Astrocyte (in vitro differentiated cells and primary cell): ENCODE results near the gene AGPAT3.

Experiments
- CTCF ChIP-seq: IDR thresholded peaks from 2 replicates; pipeline ENCODE4 v1.5.1; 2011; ENCODE audit warnings: low read depth, mild to moderate bottlenecking, inconsistent platforms, low read length, moderate library complexity; ENCODE audit not compliant: insufficient read depth
- EZH2 ChIP-seq: IDR thresholded peaks from 2 replicates; pipeline ENCODE4 v1.6.1; 2012; ENCODE audit warnings: mild to moderate bottlenecking, low read length, inconsistent platforms; ENCODE audit not compliant: insufficient read depth

- TF ChIP-seq CTCF, result no peak
- TF ChIP-seq EZH2, result no peak
Measured at GRCh38 chr21:43854773-43855633, 10.0 kb upstream of the AGPAT3 start.
